ENCODE measurements around the gene TTC21A.

The TTC21A gene

GRCh38 chr3:39137435-39137936 is 30.0 kb downstream of the TTC21A start:
- DNase-seq (ENCODE audit: low spot score) = no peak

- DNase-seq (ENCODE audit: low spot score) = no peak
Observed at GRCh38 chr3:39137991-39138803, 30.7 kb downstream of the TTC21A start.

DNA sequence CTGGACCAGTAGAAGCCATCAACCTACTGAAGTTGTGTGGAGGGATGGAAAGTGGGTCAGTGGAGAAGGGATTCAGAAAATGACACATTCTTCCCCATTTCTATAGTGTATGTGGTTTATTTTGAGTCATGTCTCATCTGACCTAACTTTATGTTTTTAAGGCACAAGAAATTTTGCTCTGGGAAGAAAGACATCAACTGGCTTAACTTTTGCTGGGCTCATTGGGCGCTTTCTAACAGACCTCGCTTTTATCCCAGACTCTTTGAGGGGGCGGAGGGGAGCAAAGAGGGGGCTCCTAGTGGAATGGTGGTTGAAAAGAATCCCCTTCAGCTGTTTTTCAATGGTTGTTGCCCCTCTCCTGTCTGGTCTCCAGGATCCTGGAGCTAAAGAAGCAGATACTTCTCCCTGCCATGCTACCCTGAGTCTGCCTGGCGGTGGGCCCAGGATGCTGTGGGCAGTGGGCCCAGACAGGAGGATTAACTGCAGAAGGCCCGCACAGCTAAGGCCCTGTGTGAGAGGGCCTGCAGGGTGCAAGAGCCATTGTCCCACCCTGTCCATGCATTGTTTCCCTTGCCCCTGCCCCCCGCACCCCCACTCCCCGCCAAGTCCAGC is 31.4 kb downstream of the TTC21A start:
- DNase-seq (ENCODE audit: low spot score) = no peak

- no peak for DNase-seq (ENCODE audit: low spot score)
Observed at GRCh38 chr3:39139442-39139841, 32.0 kb downstream of the TTC21A start.

DNA sequence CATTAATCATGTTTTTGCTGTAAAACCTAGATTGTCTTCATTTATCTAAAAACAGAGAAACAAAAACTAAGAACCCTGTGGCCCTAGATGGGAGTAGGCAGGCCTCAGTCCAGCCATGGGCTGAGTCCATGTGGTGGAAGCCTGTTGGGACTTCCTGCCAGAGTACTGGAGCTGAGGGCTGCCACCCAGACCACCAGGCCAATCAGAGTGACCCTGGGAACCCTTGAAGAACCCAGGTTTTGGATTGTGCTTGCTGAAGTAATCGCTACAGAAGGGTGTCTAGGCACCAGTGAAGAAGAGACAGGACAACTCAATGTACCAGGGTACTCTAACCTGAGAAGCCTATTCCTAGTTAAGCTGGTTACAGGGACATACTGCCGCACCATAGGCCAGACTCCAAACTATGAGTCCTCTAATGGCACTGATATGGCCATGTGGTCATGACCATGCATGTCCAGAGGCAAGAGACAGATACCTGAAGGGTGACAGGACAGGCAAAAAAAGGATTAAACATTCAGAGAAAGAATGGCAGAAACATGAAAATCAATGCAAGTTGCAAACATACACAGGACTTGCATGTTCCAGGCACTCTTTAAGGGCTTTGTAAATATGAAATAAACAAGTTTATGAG is 33.0 kb downstream of the TTC21A start:
- DNase-seq (ENCODE audit: low spot score) = no peak

GRCh38 chr3:39141171-39141995 is 33.9 kb downstream of the TTC21A start:
- no peak for DNase-seq (ENCODE audit: low spot score)

- DNase-seq (ENCODE audit: low spot score) = no peak
Observed at GRCh38 chr3:39142067-39142466, 34.6 kb downstream of the TTC21A start.

DNA sequence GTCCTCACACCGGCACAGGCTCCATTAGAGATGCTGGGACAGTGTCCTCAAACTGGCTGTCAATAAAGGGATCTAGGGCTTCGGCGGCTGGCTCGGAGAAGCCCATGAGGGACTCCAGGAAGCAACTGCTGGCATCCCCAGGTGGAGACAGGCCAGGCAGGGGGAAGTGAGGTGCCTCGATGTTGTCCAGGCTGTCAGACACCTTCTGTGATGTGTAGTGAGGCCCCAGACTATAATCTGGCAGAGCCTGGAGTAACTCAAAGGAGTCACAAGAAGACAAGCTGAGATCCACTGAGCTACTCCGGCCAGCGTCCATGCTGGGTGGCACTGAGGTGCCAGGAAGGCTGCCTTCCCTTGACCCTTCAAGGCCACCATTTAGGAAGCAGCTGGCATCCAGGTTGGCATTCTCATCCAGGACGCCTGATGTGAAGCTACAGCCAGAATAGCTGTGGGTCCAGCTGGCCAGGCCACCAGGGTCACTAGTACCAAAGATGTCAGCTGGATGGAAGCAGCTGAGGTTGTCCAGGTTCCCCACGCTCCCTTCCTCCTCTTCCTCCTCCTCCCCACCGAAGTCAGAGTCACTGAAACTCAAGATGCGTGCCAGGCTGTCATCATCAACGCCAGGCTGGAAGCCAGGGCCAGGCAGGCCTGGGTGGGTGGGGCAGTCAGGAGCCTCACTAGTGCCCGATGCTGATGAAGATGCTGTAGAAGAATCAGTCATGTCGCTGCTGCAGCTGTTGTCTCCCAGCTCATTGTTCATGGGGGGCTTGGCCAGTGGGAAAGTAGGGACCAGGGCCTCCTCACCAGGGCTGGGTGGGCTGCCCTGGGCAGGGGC is 35.8 kb downstream of the TTC21A start:
- DNase-seq (ENCODE audit: low spot score) = no peak

DNA sequence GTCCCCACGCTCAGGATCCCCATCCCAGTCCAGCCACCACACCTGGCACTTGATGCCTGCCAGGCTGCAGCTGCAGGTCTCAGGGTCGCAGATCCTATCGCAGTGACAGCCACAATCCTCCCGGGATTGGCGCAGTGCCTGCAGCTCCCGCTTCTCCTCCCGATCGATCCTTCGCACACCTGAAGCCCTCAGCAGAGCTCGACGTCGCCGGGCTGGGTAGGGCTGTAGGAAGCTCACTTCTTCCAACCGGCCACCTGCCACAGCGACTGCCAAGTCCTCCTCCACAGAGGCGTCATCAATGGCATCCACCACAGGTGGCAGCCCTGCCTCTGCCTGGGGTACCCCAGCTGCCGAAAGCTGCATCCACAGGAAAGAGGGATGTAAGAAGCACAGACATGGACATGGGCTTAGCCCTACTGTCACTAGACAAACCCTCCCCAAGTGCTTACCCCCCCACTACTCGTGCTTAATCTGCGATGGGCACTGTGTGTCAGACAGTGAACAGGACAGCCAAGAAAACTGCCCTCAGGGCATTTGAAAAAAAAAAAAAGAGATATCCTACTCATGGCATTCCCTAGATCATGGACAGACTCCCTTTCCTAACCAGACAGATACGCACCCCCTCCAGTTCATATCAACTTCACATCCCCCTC is 36.7 kb downstream of the TTC21A start:
- DNase-seq (ENCODE audit: low spot score) = no peak

DNA sequence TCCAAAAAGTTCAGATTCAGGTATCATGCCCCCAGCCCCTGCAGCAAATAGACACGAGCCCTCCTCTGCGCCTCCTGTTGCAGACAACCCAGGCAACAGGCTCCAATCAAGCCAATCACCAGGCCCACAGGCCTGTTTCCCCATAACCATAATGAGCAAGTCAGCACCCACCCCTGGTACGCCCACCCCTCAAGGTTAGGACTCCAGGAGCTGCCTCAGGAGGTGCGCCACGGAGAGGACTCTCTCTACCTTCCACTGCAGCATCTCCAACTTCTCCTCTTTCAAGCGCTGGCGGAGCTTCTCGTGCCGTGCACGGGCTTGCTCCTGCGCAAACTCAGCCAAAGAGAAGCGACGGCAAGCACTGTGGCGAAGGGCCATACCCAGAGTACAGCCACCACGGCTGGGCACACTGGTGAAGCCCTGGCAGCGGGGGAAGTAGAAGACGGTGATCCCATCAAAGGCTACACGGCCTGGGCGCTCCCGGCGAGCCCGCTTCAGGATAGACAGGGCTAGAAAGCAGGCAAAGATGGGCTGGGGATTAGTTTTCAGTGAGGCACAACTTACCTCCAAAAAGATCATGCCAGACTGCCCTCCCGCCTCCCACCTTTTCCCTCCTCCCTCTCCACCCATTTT is 37.4 kb downstream of the TTC21A start:
- no peak for DNase-seq (ENCODE audit: low spot score)

- DNase-seq (ENCODE audit: low spot score) = no peak
Observed at GRCh38 chr3:39146083-39146501, 38.6 kb downstream of the TTC21A start.

- peak; percentile 88 for DNase-seq (ENCODE audit: low spot score)
Observed at GRCh38 chr3:39146611-39147591, 39.4 kb downstream of the TTC21A start.

DNA sequence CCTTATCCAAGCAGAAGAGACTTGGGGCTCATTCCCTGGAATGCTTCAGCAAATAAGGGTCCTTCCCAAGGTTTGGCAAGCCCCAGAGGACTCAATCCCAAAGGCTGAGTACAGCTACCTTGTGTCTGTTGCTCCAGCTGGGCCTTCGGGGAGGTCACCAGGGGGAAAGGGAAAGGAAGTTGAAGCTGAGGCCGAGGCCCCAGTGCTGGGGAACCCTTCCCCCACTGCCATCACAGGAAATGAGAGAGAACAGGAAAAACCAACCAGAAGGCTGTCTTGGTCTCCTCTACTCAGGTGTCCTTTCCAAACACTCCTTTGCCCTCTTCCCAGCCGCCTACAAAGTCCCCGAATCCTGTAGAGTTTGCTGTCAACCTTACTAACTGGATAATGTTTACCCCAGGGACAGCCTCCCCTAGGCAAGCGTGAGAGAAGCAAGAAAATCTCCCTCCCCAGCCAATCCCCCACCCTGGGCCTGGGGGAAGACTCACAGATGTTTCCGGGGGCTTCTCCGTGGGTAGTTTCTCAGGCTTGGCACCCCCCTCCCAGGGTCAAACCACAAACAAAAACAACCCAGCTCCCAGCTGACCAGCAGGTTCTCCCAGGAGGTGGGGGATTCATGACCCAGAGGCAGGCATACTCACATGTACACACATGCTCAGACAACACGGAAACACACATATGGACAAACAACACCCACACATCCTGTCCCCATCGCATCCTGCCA is 40.4 kb downstream of the TTC21A start:
- DNase-seq (ENCODE audit: low spot score) = peak; percentile 37

DNA sequence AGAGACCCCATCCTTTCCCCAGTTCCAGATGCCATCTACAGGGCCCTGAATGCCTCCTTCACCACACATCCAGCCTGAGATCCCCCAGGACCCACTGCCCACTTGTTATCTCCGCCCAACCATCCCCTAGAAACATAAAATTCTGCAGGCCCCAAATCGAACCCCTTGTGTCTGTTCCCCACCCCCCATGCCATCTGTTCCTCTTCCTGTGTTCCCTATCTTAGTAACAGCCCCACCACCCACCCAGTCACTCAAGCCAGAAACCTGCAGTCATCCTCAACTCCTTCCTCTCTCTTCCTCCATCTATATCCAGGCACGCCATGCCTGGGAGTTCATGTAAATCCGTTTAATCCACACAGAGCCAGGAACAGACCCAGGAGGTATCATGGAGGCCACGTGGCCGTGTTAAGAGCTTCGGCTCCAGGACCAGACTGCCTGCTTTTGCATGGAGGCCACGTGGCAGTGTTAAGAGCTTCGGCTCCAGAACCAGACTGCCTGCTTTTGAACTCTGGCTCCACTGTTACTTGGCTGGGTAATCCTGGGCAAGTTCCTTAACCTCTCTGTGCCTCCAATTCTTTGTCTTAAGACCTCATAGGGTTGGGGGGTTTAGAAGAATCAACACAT is 41.1 kb downstream of the TTC21A start:
- no peak for DNase-seq (ENCODE audit: low spot score)

GRCh38 chr3:39149059-39149455 is 41.6 kb downstream of the TTC21A start:
- no peak for DNase-seq (ENCODE audit: low spot score)

DNA sequence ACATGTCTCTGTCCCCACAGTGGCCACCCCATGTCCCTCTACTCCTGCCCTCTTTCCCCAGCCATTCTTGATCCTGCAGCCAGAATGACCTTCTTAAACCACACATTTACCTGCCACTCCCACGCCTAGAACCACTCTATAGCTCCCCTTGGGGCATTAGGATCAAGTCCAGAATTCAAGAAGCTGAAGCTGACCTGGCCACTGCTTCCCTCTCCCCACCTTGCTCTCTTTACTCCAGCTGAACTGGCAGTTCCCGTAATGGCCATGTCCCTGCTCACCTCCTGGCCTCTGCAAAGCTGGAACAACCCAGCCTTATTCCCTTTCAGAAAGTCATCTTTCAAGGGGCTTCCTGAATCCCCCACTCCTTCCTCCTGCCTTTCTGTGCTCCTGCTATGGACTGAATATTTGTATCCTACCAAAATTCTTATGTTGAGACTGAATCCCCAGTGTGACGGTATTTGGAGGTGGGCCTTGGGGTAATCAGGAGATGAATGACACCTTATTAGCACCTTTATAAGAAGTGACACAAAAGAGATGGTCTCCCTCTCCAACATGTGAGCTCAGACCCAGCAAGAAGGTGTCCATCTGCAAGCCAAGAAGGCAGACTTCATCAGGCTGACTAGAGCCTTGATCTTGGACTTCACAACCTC is 42.1 kb downstream of the TTC21A start:
- DNase-seq (ENCODE audit: low spot score) = no peak

- no peak for DNase-seq (ENCODE audit: low spot score)
Observed at GRCh38 chr3:39150148-39150802, 42.8 kb downstream of the TTC21A start.
